ENCODE measurements around the gene GP2. TPM values are rescaled to one million over a fixed set of nuclear protein-coding genes. Genes with fewer than 3 reads are reported as not detected.

Gene GP2
- total and polyA plus RNA-seq, 12 donors = 0.48 to 9.0 (median 2.8) TPM; not detected in 7

GRCh38 chr16:20302389-20302788 lies 24.9 kb downstream of the GP2 start:
- Histone ChIP-seq H3K4me3 (no peak overlapping the region), H3K9me3 (replicated peaks in 1 of 3) (no peaks in the 10 kb centered on the region), H3K27ac (no peak overlapping the region), H3K36me3 (replicated peaks in 1 of 2) (no peaks in the 10 kb centered on the region), H3K27me3 (no peaks in the 10 kb centered on the region), H3K4me1 (replicated peaks in 1 of 2) (no peaks in the 10 kb centered on the region)
- intact Hi-C loops (cut with DNase I) = loop anchor here (5.0 to 10.0 kb wide), 2 partner anchors 395 to 398 kb away; no protein-coding TSS in a partner anchor
- DNase-seq = no peak
- TF ChIP-seq CTCF (IDR thresholded peaks at IDR 0.05) = no peak
- no peak for TF ChIP-seq POLR2A (IDR thresholded peaks at IDR 0.05)
- 62 to 76% (median 65%) methylated on average over 5 of the region's 5 CpGs for WGBS, 4 donors

- WGBS, 4 donors = 40 to 53% (median 45%) methylated on average over 5 of the region's 5 CpGs
- no peak overlapping the region for H3K27ac ChIP-seq
- no peak for TF ChIP-seq CTCF (IDR thresholded peaks at IDR 0.05)
These were observed 25.5 kb downstream of the GP2 start for GRCh38 chr16:20301840-20302239.

GRCh38 chr16:20300312-20301097 lies 26.8 kb downstream of the GP2 start:
- TF ChIP-seq CTCF (IDR thresholded peaks at IDR 0.05) = peak; percentile 45 to 72 (median 64)
- no peak for TF ChIP-seq POLR2A (IDR thresholded peaks at IDR 0.05)
- H3K4me1 ChIP-seq (replicated peaks in 1 of 2) = no peaks in the 10 kb centered on the region
- 12 to 23% (median 16%) methylated on average over 15 to 16 of the region's 16 CpGs for WGBS, 4 donors

More at GRCh38 chr16:20301840-20302239, 25.5 kb downstream of the GP2 start:
- no peak for DNase-seq
- H3K4me3 ChIP-seq = no peak overlapping the region
- H3K9me3 ChIP-seq (replicated peaks in 1 of 3) = no peaks in the 10 kb centered on the region
- H3K4me1 ChIP-seq (replicated peaks in 1 of 2) = no peaks in the 10 kb centered on the region
- no peaks in the 10 kb centered on the region for H3K27me3 ChIP-seq
- intact Hi-C loops (cut with DNase I) = loop anchor here (5.0 to 10.0 kb wide), 2 partner anchors 395 to 397 kb away; no protein-coding TSS in a partner anchor
- H3K36me3 ChIP-seq (replicated peaks in 1 of 2) = no peaks in the 10 kb centered on the region

GRCh38 chr16:20298452-20298851 lies 28.9 kb downstream of the GP2 start:
- 55 to 65% (median 58%) methylated on average over 5 of the region's 5 CpGs for WGBS, 4 donors
- TF ChIP-seq CTCF (IDR thresholded peaks at IDR 0.05) = no peak
- TF ChIP-seq POLR2A (IDR thresholded peaks at IDR 0.05) = no peak
- no peak for DNase-seq
- intact Hi-C loops (cut with DNase I) = no loop called here
- no peaks in the 10 kb centered on the region for H3K4me1 ChIP-seq (replicated peaks in 1 of 2)
- no peak overlapping the region for H3K4me3 ChIP-seq
- no peak overlapping the region for H3K27ac ChIP-seq
- H3K9me3 ChIP-seq (replicated peaks in 1 of 3) = no peaks in the 10 kb centered on the region
- H3K36me3 ChIP-seq (replicated peaks in 1 of 2) = no peaks in the 10 kb centered on the region
- H3K27me3 ChIP-seq = no peaks in the 10 kb centered on the region

More at GRCh38 chr16:20300312-20301097, 26.8 kb downstream of the GP2 start:
- H3K9me3 ChIP-seq (replicated peaks in 1 of 3) = no peaks in the 10 kb centered on the region
- H3K4me3 ChIP-seq = no peak overlapping the region
- H3K27me3 ChIP-seq = no peaks in the 10 kb centered on the region
- H3K27ac ChIP-seq = no peak overlapping the region
- DNase-seq = peak; percentile 43 to 68 (median 62)
- no peaks in the 10 kb centered on the region for H3K36me3 ChIP-seq (replicated peaks in 1 of 2)
- intact Hi-C loops (cut with DNase I) = loop anchor here (5.0 to 10.0 kb wide), 2 partner anchors 393 to 396 kb away; no protein-coding TSS in a partner anchor
